Stimulated activated CD4-positive, alpha-beta T cell treated with anti-CD3 and anti-CD28 coated beads, Interleukin-4, amount 100 ng/mL, for 24 hours (primary cell): ENCODE results near the gene NKAIN2.
"Not testable (repeated sequence)": the region's sequence is repeated elsewhere in the genome, so short reads cannot be mapped to it uniquely, and the experiment has no call there.

Source experiments
- DNase-seq: peaks from one replicate; pipeline ENCODE4 v3.0.0-alpha.2; 2020

The NKAIN2 gene

DNA sequence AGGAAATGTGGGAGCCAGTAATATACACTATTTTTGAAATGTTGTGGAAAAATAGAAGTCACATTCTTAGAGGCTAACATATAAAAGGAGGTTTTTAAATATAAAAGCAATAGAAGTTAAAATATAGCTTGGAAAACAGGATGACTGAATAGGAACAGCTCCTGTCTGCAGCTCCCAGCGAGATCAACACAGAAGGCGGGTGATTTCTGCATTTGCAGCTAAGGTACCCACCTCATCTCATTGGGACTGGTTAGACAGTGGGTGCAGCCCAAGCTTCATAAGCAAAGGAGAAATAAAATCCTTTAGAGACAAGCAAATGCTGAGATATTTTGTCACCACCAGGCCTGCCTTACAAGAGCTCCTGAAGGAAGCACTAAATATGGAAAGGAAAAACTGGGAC, 434.7 kb downstream of the NKAIN2 start:
- DNase-seq = not testable (repeated sequence)

DNA sequence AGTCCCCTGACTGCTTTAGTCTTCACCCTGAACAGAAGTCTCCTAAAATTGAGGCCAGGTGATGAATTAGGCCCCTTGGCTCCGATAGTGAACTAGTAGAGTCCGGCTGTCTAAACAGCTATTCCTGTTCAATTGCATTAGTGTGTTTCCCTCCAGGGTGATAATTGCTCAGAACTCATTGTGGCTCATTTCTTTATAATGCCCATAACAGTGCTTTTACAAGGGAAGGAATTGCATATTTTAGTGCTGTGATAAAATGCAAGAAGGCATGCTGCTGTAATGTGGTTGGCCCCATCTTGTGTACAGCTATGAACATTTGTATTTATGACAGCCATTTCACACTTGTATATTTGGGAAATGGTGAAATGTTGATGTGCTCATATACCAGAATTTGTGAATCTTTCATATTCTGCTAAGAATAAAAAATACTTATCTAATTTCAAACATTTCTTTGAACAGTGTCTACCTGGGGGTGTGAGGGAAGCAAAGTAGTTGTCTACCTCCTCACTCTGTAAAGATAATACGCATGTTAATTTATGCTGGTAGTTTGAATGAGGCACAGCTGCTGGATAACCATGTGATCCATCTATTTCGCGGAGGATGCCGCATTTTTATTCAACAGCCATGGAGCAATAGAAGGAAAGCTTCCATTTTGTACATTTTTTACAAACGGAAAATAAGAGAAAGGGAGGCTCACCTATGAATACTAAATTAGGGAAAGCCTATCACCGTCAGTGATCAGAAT, 451.4 kb downstream of the NKAIN2 start:
- DNase-seq = no peak

- DNase-seq = no peak
These were observed 456.7 kb downstream of the NKAIN2 start for GRCh38 chr6:124260337-124260736.

DNA sequence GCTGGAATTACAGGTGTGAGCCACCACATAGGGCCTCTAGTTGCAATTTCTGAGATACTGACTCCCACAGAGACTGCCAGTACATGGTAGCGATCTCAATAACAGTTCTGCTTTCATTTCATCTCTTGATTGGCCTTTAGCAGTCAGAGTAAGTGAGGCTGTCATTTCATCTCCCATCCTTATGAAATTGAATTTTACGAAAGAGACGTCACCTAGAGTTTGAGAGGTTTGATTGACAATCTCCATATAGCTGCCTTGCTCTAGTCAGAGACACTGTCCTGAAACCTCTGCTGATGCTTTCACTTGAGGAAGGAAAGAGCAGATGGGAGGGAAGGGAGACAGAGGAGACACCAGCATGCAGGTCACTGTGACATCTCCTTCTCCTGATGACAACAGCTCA, 466.1 kb downstream of the NKAIN2 start:
- no peak for DNase-seq

DNA sequence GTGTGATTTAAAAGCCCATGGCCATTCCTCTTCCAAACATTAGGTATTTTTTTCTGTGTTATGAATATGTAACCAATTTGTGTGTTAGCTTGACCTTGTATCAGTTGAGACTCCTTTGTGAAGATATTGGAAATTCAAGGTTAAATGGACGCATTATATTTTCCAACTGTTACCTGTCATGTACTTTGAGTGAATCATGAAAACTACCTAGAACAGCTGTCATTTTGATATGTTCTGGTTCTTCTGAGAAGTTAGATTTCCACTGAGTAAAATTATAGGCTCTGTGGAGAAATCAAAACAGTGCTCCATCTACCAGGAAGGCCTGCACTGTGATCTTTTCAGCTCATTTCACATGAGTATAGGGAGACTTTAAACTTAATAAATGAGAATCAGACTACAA, 470.0 kb downstream of the NKAIN2 start:
- DNase-seq = no peak

DNA sequence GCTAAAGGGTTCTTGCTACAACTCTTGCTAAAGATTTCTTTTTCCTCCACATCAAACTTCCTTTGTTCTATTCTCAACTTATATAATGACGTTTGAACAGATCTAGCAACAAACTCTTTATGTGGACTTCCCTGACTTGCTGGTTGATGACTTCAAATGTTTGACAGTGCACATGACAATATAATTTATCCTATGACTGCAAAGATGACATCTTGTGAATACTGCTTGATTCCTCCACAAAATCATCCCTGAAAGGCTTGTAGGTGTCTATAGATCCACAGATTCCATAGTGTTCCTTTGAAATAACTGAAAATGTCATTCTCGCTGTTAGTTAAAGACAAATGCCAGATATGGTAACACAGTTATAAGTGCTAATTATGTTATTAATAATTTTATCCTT, 478.9 kb downstream of the NKAIN2 start:
- DNase-seq = no peak

- DNase-seq = no peak
These were observed 479.8 kb downstream of the NKAIN2 start for GRCh38 chr6:124283486-124283885.

DNA sequence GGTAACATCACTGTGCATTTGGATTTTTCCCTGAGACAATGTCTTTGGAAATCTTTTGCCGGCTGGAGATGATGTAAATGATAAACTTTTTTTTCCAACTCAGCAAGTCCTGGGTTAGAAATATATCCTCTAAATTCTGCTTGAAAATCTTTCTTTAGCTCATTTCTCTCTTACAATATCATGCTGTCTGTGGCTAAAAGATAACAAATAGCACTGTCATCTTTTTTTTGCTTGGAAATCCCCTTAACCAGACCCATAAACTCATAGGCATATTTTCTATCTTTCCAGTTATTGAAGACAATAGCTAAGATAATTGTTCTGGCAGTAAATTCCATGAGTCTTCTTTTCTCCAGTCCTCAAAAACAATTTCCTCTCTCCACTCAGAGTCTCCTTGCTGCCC, 481.5 kb downstream of the NKAIN2 start:
- no peak for DNase-seq

DNA sequence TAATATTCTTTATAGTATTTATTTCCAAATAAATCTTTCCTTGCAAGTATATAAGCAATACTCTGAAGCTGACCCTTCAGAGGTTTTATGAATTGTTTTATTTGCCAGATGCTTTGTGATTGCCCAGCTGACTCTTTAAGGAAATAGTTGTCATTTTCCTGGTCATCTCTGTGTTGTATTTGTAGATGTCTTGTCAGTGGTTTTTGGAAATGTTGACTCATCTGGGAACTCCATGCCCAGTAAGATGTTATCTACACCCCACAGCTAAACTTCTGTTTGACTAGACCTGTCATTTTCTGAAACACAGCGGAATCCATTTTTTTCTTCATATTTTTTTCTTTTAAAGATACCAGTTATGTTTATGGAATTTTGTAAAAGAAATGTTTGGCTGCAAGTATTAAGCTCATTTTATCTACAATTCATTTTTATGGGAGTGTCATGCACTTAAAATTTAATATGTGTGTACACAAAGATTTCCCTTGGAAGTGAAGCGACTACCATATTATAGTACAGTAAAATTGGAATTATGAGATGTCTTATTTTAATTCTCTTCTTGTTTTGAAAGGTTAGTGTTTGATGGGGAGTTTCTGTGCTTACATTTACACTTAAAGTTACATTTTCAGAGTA, 491.0 kb downstream of the NKAIN2 start:
- no peak for DNase-seq

DNA sequence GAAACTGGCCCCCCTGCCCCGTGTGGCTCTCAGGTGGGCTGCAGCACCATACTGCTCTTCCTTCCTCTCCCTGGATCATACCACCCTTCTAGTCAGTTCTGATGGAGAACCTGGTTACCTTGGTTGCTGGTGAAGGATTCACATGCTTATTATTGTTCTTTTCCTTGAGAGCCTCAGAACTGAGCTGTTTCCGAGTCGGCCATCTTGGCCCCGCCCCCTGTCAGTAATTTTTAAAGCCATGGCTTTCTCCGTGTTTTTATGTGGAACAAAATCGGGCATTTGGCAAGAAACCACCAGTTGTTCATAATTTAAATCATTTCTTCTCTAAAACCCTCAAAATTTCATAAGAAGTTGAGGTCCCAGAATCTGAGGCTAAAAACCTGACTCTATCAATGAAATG, 493.8 kb downstream of the NKAIN2 start:
- no peak for DNase-seq

GRCh38 chr6:124298730-124299129, 495.1 kb downstream of the NKAIN2 start:
- no peak for DNase-seq

GRCh38 chr6:124300907-124301306, 497.2 kb downstream of the NKAIN2 start:
- DNase-seq = not testable (repeated sequence)

DNA sequence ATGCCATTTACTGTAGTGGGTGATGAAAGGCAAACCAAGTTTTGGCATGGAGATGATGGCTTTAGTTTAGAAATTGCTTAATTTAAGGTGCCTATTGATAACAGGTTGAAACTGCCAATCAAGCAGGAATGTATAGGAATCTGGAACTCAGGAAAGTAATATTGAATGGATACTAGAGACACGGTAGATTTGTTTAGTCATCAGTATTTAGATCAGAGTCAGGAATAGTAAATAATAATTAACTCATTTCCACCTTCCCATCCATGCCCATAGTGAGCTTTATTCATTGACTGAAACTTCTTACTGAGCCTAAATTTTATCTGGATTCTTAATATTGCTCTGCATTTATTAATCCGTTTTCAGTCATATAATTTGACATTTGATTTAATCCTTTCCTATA, 500.3 kb downstream of the NKAIN2 start:
- no peak for DNase-seq

GRCh38 chr6:124310139-124310538, 506.5 kb downstream of the NKAIN2 start:
- no peak for DNase-seq

- no peak for DNase-seq
These were observed 515.7 kb downstream of the NKAIN2 start for GRCh38 chr6:124319410-124319809.

DNA sequence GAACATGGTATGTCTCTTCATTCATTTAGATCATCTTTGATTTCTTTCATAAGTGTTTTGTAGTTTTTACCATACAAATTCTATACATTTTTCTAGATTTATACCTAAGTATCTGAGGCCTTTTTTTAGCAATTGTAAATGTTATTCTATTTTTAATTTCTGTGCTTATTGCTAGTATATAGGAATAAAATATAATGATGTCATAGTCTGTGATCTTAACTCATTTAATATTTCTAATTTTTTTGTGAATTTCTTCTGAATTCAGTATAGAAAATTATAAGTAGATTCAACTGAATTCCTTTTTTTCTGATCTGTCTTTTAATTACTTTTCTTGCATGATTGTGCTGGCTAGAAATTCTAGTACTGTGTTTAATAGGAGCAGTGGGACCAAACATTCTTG, 520.6 kb downstream of the NKAIN2 start:
- DNase-seq = no peak

DNA sequence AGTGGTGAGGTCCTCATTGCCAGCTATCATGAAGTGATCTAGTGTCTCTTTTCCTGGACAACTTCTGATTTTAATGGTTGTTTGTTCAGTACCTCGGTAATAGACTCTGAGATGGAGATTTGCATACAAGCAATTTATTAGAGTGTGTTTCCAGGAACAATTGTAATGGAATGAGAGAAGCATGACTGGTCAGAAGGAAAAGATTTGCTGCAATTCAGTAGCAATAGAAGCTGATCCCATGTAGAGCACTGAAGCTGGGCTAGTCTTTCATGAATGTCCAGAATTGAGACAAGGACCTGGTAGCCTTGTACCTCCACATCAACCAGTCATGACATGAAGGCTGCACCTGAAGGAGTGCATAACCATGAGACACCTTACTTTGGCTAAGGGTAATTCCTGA, 526.5 kb downstream of the NKAIN2 start:
- no peak for DNase-seq

DNA sequence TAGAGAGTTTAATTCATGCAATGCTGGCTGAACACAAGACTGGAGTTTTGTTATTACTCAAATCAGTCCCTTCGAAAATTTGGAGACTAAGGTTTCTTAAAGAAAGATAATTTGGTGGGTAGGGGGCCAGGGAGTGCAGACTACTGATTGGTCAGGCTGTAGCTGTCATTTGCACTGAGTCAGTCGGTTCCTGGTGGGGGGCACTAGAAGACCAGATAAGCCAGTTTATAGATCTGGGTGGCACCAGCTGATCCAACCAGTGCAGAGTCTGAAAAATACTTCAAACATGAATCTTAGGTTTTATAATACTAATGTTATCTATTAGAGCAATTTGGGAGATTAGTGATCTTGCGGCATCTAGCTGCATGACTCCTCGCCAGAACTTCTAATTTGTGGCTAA, 530.7 kb downstream of the NKAIN2 start:
- DNase-seq = no peak

DNA sequence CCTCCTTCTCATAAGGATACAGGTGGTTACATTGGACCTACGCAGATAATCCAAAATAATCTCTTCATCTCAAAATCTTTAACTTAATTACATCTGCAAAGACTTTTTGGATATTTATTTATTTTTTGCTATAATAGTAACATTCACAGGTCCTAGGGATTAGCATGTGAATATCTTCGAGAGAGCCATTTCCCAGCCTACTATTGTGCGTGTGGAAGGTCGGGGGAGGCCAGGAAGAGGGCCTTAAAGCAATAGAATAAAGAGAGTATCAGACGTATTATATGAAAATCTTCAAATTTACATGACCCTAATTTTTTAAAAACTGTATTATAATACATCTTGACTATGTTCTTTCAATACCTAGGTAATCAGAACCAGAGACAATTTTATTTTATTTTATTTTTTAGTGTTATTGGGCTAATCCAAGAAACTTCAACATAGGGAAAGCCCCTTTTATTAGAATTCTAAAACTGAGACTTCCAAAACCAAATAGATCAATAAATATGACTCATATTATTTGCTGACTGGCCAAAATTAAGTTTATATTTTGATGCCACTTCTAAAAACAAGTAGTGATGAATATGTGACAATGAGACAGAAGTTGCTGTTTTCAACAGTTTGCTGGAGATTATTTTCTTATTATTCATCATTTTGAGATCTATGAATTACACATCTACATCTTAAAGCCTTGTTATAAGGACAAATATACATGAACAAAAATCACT, 536.1 kb downstream of the NKAIN2 start:
- no peak for DNase-seq

DNA sequence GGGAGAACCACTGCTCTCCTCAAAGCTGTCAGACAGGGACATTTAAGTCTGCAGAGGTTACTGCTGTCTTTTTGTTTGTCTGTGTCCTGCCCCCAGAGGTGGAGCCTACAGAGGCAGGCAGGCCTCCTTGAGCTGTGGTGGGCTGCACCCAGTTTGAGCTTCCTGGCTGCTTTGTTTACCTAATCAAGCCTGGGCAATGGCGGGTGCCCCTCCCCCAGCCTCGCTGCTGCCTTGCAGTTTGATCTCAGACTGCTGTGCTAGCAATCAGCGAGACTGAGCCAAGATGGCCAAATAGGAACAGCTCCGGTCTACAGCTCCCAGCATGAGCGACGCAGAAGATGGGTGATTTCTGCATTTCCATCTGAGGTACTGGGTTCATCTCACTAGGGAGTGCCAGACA, 544.7 kb downstream of the NKAIN2 start:
- not testable (repeated sequence) for DNase-seq

- no peak for DNase-seq
These were observed 551.5 kb downstream of the NKAIN2 start for GRCh38 chr6:124355146-124355545.

DNA sequence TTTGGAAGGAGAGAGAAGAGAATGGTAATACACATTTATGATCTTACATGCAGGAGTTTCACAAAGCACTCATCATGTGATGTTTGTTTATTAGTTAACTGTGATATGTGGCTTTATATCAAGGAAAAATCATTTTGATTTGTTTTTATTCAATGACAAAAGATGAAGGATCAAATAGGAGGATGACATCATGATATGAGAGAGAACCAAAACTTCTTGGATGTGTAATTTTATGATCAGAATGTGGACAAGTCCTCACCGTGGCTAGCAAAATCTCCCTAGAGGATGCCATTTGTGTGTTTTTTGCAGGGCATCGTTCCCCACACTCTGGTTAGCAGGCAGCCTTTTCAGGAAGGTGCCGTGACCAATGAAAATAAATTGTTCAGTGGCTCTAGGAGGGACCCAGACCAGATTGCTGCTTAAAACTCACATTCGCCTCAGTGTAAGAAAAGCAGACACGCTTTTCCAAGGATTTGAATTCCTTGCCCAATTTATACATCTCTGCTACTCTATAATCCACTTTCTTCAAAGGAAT, 552.7 kb downstream of the NKAIN2 start:
- no peak for DNase-seq

- DNase-seq = no peak
These were observed 553.1 kb downstream of the NKAIN2 start for GRCh38 chr6:124356811-124357210.

- no peak for DNase-seq
These were observed 564.5 kb downstream of the NKAIN2 start for GRCh38 chr6:124368131-124368530.
